Measurements from ENCODE around the gene RTTN.

Gene RTTN

GRCh38 chr18:70200286-70200685, 5.2 kb downstream of the RTTN start:
- no peak for DNase-seq

- DNase-seq = peak; percentile 37
These were observed 7.6 kb downstream of the RTTN start for GRCh38 chr18:70197844-70198243.

DNA sequence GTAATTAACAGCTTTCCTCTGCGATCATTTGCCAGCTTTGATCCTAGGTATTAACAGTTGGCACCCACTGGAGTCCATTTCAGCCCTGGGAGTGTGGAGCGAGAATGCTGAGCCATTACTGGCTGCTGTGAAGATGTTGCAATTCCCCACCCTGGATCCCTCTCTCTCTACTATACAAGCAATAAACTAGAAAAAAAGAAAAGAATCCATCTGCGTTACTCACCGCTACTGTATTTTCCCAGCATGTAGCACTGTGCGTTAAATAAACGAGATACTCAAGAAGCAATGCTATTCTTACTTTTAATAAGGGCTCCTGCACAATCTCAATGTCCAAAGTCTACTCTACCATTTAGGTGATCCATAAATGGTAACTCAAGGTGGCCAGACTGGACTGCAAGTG, 8.5 kb downstream of the RTTN start:
- no peak for DNase-seq

- DNase-seq = peak; percentile 48
These were observed 9.5 kb downstream of the RTTN start for GRCh38 chr18:70195852-70196434.

GRCh38 chr18:70195014-70195614, 10.4 kb downstream of the RTTN start:
- peak; percentile 45 for DNase-seq

DNA sequence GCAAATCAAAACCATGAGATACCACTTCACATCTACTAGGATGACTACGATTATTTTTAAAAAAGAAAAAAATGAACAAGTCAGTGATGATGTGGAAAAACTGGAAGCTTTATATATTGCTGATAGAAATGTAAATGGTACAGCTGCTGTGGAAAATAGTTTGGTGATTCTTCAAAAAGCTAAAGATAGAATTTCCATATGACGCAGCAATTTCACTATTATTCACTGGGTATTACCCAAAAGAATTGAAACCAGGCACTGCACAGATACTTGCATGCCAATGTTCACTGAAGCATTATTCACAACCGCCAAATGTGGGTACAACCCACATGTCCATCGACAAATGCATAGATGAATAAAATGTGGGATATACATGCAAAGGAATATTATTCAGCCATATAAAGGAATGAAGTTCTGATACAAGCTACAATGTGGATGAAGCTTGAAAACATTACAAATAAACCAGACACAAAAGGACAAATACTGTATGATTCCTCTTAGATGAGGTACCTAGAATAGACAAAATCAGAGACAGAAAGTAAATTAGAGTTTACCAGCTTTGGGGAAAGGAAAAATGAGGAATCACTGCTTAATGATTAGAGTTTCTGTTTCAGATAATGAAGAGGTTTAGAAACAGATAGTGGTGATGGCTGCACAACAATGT, 11.1 kb downstream of the RTTN start:
- peak; percentile 88 for DNase-seq

DNA sequence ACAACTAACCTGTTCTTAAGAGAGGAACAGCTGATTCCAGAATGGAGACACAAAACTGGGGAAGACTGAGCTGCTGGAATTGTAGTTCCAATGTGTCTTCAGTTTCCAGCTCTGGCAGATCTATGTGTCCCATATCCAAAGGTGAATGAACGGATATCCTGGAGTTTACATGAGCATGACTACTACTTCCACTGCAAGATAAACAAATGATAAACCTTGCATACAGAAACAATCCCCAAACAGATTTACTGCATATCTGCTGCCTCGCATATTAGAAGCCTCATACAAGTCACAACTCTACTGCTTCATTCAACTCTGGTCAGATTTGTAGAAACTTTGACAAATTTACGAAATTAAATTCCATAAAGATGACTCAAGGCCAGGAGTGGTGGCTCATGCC, 15.0 kb downstream of the RTTN start:
- no peak for DNase-seq

GRCh38 chr18:70188113-70188512, 17.4 kb downstream of the RTTN start:
- no peak for DNase-seq

- no peak for DNase-seq
These were observed 22.0 kb downstream of the RTTN start for GRCh38 chr18:70183441-70183840.

GRCh38 chr18:70182548-70182947, 22.9 kb downstream of the RTTN start:
- no peak for DNase-seq

DNA sequence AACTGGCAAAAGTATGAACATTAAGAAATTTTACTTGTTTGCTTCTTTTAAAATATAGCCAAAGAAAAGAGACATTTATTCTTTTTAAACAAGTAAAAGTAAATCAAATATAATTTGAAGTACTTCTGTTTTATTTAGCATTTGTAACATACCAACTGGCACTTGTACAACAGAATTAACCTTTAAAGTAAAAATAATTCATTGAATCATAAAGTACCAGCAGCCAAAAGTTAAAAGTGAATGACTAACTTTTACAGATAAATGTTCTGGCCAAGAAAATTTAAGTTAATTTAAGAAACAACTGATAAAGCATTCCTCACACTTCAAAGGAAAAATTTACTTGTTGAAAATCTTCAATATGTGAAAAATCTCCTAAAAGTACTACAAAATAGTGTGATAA, 23.8 kb downstream of the RTTN start:
- DNase-seq = no peak

DNA sequence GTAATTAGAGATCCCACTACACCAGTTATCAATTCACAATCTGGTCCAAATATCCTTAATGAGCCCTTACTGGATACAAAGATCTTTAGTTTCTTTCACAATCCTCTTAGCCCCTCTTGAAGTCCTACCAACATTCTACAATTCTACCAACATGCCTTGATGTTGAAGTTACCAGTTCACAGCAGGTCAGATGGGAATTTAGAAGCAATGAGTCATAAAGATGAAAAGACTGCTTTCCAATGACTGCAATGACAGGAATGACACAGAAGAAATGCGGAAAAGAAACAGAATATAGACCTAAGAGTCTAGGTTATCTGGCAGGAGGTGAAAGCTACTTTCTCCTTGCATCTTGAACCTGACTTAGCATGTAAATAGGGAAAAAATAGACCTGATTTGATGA, 24.5 kb downstream of the RTTN start:
- DNase-seq = no peak

DNA sequence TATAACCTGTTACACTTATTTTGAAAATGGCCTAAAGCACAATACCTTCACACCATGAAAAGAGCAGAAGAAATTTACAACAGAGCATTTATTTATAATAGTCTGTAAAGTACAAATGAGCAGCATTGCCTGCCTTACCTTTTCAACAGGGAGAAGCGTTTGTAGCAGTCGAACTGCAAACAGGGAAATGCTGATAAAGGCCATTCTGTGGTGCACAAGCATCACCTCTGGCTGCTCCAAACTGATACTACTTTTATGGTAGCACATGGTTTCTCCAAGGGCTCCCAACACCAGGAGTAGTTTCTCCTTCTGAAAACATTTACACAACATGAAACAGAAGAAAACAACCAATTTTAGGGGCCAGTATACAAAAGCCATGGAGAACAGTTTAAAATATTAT, 28.9 kb downstream of the RTTN start:
- no peak for DNase-seq

GRCh38 chr18:70175216-70175615, 30.3 kb downstream of the RTTN start:
- DNase-seq = no peak

DNA sequence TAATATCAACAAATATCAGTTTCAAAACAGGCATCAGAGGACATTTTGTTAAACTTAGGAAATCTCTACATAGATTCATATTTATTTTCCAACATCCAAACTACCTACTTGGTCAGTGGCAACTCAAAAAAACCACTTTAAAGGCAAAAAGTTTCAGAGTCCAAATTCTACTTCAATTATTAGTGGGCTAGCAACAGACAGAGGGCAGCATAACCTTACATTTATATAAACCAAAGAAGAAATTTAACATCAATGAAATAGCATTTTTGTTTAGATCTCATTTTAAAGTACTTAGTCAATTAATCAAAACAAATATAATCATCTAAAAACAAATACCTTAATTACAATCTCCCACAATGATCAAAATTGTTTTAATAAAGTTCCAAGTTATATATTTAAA, 33.3 kb downstream of the RTTN start:
- no peak for DNase-seq

DNA sequence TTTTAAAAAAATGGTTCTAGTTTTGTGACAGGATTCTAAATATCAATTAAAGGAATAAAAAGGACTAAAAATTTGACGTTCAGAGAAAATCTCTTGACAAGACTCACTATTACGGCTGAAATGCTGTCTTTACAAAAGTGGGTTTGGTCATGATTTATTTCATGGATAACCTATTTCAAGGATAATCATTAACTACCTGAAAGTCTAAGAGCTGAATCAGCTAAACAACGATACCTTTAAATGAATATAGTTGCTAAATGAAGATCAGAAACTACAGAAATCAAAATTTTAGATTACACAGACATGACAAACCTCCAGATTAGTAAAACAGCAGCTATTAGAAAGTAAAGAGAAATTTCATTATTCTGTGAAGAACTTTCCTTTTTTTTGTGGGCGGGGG, 35.7 kb downstream of the RTTN start:
- no peak for DNase-seq

DNA sequence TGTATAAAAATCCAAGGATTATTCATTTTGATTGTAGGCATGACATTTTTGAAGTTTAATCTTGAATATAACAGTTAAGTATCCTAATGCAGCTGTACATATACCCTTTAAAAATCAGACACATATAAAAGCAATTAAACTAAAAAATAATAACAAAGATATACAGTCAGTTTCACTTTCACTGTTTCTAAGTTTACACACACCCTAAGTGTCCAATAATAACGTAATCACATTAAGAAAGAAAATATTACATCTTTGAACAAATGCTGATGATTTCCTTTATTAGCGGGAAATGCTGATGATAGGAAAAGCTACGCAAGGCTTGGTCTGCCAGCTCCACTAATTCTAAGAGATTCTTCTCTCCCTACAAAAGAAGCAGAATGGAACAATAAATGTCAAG, 38.8 kb downstream of the RTTN start:
- DNase-seq = no peak

GRCh38 chr18:70165936-70166335, 39.6 kb downstream of the RTTN start:
- DNase-seq = no peak

DNA sequence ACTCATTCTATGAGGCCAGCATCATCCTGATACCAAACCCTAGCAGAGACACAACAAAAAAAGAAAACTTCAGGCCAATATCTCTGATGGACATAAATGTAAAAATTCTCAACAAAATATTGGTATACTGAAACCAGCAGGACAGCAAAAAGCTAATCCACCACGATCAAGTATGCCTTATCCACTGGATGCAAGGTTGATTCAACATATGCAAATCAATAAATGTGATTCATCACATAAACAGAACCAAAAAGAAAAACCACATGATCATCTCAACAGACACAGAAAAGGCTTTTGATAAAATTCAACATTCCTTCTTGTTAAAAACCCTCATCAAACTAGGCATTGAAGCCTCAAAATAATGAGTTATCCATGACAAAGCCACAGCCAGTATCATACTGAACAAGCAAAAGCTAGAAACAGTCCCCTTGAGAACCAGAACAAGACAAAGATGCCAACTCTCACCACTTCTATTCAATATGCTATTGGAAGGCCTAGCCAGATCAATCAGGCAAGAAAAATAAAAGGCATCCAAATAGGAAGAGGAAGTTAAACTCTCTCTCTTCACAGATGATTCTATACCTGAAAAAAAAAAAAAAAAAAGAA, 45.3 kb downstream of the RTTN start:
- no peak for DNase-seq

DNA sequence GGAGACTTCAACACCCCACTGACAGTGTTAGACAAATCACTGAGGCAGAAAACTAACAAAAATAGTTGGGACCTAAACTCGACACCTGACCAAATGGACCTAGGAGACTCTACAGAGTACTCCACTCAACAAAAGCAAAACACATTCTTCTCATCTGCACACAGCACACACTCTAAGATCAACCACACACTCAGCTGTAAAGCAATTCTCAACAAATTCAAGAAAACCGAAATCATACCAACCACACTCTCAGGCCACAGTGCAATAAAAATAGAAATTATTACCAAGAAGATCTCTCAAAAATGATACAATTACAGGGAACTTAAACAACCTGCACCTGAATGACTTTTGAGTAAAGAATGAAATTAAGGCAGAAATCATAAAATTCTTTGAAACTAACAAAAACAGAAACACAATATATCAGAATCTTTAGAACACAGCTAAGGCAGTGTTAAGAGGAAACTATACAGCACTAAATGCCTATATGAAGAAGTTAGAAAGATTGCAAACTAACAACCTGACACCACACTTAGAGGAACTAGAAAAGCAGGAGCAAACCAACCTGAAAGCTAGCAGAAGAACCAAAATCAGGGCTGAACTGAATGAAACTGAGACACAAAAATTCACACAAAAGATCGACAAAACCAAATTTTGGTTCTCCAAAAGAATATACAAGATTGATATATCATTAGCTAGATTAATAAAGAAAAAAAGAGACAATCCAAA, 46.3 kb downstream of the RTTN start:
- no peak for DNase-seq

- DNase-seq = no peak
These were observed 48.6 kb downstream of the RTTN start for GRCh38 chr18:70156886-70157285.

- peak; percentile 20 for DNase-seq
These were observed 50.8 kb downstream of the RTTN start for GRCh38 chr18:70154591-70155194.

- DNase-seq = no peak
These were observed 53.9 kb downstream of the RTTN start for GRCh38 chr18:70151614-70152013.
